CD4-positive, alpha-beta T cell (primary cell): ENCODE data around the gene TNRC6B. TPM values are rescaled to one million over a fixed set of nuclear protein-coding genes. Genes with fewer than 3 reads are reported as not detected.

Source experiments
- ATAC-seq: fragments of 200-7000 bp; cut with Tn5 transposase; one replicate; pipeline ENCODE4 v1.10.0; 2022; ENCODE audit warnings: mild to moderate bottlenecking; ENCODE audit not compliant: poor library complexity
- CTCF ChIA-PET: fragments of 350-600 bp; sonication (Branson Sonifier 250); formaldehyde crosslinking; loops from one replicate; lab custom pipeline; 2021; ENCODE audit warnings: antibody characterized with exemption, inconsistent platforms; lab: Charles Lee
- POLR2A ChIA-PET: fragments of 350-600 bp; sonication (Branson Sonifier 250); formaldehyde crosslinking; loops from one replicate; lab custom pipeline; 2021; ENCODE audit warnings: antibody characterized with exemption, inconsistent platforms; lab: Charles Lee
- DNase-seq, 14 experiments: peaks; one replicate each; pipeline ENCODE4 v3.0.0-alpha.2; 2013 to 2020; ENCODE audit warnings: mixed read lengths in 2 of 14
- H3K27ac ChIP-seq, 2 donors: one replicate each; pipeline versions ENCODE4 v1.5.1 to v1.7.0; 2013; ENCODE audit warnings: low read length in 2 of 2, low read depth in 1 of 2, mild to moderate bottlenecking in 1 of 2
- H3K27me3 ChIP-seq, 2 experiments: 1 replicate in 1 of 2; 2 replicates in 1 of 2; pipeline versions ENCODE4 v1.6.1 to v1.7.0; 2013; ENCODE audit warnings: low read length in 2 of 2, control low read depth in 1 of 2, mild to moderate bottlenecking in 1 of 2, moderate library complexity in 1 of 2; ENCODE audit not compliant: insufficient read depth in 2 of 2, control insufficient read depth in 1 of 2
- H3K36me3 ChIP-seq: one replicate; pipeline ENCODE4 v1.6.1; 2013; ENCODE audit warnings: low read length, control low read depth; ENCODE audit not compliant: insufficient read depth
- H3K4me1 ChIP-seq: one replicate; pipeline ENCODE4 v1.6.1; 2013; ENCODE audit warnings: low read length, control low read depth; ENCODE audit not compliant: insufficient read depth
- H3K4me3 ChIP-seq: one replicate; pipeline ENCODE4 v1.5.1; 2013; ENCODE audit warnings: mild to moderate bottlenecking, low read length, moderate library complexity
- H3K9me3 ChIP-seq, 2 experiments: 1 replicate in 1 of 2; 2 replicates in 1 of 2; pipeline versions ENCODE4 v1.6.1 to v1.7.0; 2013; ENCODE audit warnings: low read length in 2 of 2, mild to moderate bottlenecking in 2 of 2, control low read depth in 1 of 2, moderate library complexity in 1 of 2; ENCODE audit not compliant: control insufficient read depth in 1 of 2, insufficient read depth in 1 of 2
- H3K27ac Mint-ChIP-seq: one replicate; pipeline ENCODE4 v1.8.0; 2020; ENCODE audit warnings: mixed read lengths
- H3K27me3 Mint-ChIP-seq: one replicate; pipeline ENCODE4 v1.8.0; 2021; ENCODE audit warnings: mixed read lengths
- H3K36me3 Mint-ChIP-seq: one replicate; pipeline ENCODE4 v1.8.0; 2021; ENCODE audit warnings: low read depth, mixed read lengths
- H3K4me1 Mint-ChIP-seq: one replicate; pipeline ENCODE4 v1.8.0; 2021; ENCODE audit warnings: low read depth, mixed read lengths
- H3K4me3 Mint-ChIP-seq: one replicate; pipeline ENCODE4 v1.8.0; 2020; ENCODE audit warnings: mild to moderate bottlenecking, mixed read lengths
- H3K9me3 Mint-ChIP-seq: one replicate; pipeline ENCODE4 v1.8.0; 2020; ENCODE audit warnings: mixed read lengths
- CTCF ChIP-seq: fragments of 200-600 bp; IDR thresholded peaks from one replicate; pipeline ENCODE4 v1.8.0; 2022; ENCODE audit warnings: antibody characterized with exemption, mild to moderate bottlenecking
- intact Hi-C, 2 experiments: fragments of 100-400 bp; cut with DNase I in 1 of 2; cut with micrococcal nuclease in 1 of 2; formaldehyde crosslinking; loops; one replicate each; pipeline versions ENCODE4 v1.15.1 to v1.9.0; 2023 to 2025; cut with DNase I, micrococcal nuclease
- total RNA-seq, 174 experiments: library from RNA in 2 of 174; stranded (reverse) in 2 of 174; gene quantifications; one replicate each; pipeline ENCODE4 v1.2.3 and lab custom pipeline; 2021 to 2026

The TNRC6B gene
- total RNA-seq, 2 experiments from 2014 or later = 110 to 111 TPM

GRCh38 chr22:40258017-40258416, 80.3 kb downstream of the TNRC6B start:
- CTCF ChIA-PET = interaction anchor here (0.6 to 1.6 kb wide), 7 partner anchors 10 to 187 kb away, joined by 3 to 6 read pairs (median 4); no protein-coding TSS in a partner anchor
- DNase-seq = no peak

GRCh38 chr22:40258501-40258915, 80.8 kb downstream of the TNRC6B start:
- no peaks in the 10 kb centered on the region for H3K27me3 Mint-ChIP-seq
- intact Hi-C loops = no loop called here
- no peaks in the 10 kb centered on the region for H3K27me3 ChIP-seq
- peak overlapping the region; percentile 4 for H3K4me3 Mint-ChIP-seq
- DNase-seq (peak in 4 of 14 experiments; percentile 40 to 59 (median 42)), ATAC-seq (peak; percentile 87)
- H3K27ac Mint-ChIP-seq = peak overlapping the region; percentile 74
- peaks cover 71% of the 10 kb centered on the region for H3K36me3 Mint-ChIP-seq
- peaks cover 71% of the 10 kb centered on the region for H3K4me1 Mint-ChIP-seq
- peaks cover 0 to 4% of the 10 kb centered on the region in 2 experiments for H3K9me3 ChIP-seq
- peaks cover 35% of the 10 kb centered on the region for H3K36me3 ChIP-seq
- H3K9me3 Mint-ChIP-seq = no peaks in the 10 kb centered on the region
- ChIA-PET CTCF (interaction anchor here (0.6 to 1.6 kb wide), 6 partner anchors 13 to 188 kb away, joined by 3 to 5 read pairs (median 4); no protein-coding TSS in a partner anchor), POLR2A (interaction anchor here (1.1 to 1.7 kb wide), 4 partner anchors 9 to 84 kb away, joined by 3 to 4 read pairs (median 3); no protein-coding TSS in a partner anchor)
- H3K4me3 ChIP-seq = peak overlapping the region; percentile 1
- TF ChIP-seq CTCF = no peak
- peaks cover 50% of the 10 kb centered on the region for H3K4me1 ChIP-seq
- peak overlapping the region; percentile 2 to 18 for H3K27ac ChIP-seq

More at GRCh38 chr22:40258017-40258416, 80.3 kb downstream of the TNRC6B start:
- H3K36me3 ChIP-seq = peaks cover 30% of the 10 kb centered on the region
- no peaks in the 10 kb centered on the region for H3K9me3 Mint-ChIP-seq
- H3K4me1 Mint-ChIP-seq = peaks cover 69% of the 10 kb centered on the region
- H3K9me3 ChIP-seq = peaks cover 0 to 4% of the 10 kb centered on the region in 2 experiments
- H3K4me3 Mint-ChIP-seq = peak overlapping the region; percentile 4
- peak; percentile 39 for ATAC-seq
- intact Hi-C loops = no loop called here
- peaks cover 69% of the 10 kb centered on the region for H3K36me3 Mint-ChIP-seq
- no peak for TF ChIP-seq CTCF
- H3K4me3 ChIP-seq = peak overlapping the region; percentile 1
- no peaks in the 10 kb centered on the region for H3K27me3 ChIP-seq
- H3K4me1 ChIP-seq = peaks cover 45% of the 10 kb centered on the region
- POLR2A ChIA-PET = interaction anchor here (0.6 to 1.7 kb wide), 6 partner anchors 8 to 214 kb away, joined by 3 to 6 read pairs (median 4); no protein-coding TSS in a partner anchor
- peak overlapping the region; percentile 74 for H3K27ac Mint-ChIP-seq
- H3K27ac ChIP-seq = peak overlapping the region in 1 of 2 donors; percentile 18
- H3K27me3 Mint-ChIP-seq = no peaks in the 10 kb centered on the region

- H3K4me1 Mint-ChIP-seq = peaks cover 80% of the 10 kb centered on the region
- Histone ChIP-seq H3K9me3 (peaks cover 0 to 4% of the 10 kb centered on the region in 2 experiments), H3K4me3 (no peak overlapping the region), H3K4me1 (peaks cover 65% of the 10 kb centered on the region), H3K27me3 (no peaks in the 10 kb centered on the region), H3K27ac (no peak overlapping the region), H3K36me3 (peaks cover 63% of the 10 kb centered on the region)
- intact Hi-C loops = no loop called here
- peaks cover 81% of the 10 kb centered on the region for H3K36me3 Mint-ChIP-seq
- DNase-seq = no peak
- H3K9me3 Mint-ChIP-seq = no peaks in the 10 kb centered on the region
- H3K4me3 Mint-ChIP-seq = no peak overlapping the region
- TF ChIP-seq CTCF = no peak
- POLR2A ChIA-PET = no interaction called here
- H3K27ac Mint-ChIP-seq = no peak overlapping the region
- CTCF ChIA-PET = interaction anchor here (1.5 kb wide), 1 partner anchor 15 kb away, joined by 4 read pairs; no protein-coding TSS in a partner anchor
- H3K27me3 Mint-ChIP-seq = no peaks in the 10 kb centered on the region
- ATAC-seq = no peak
These were observed 84.1 kb downstream of the TNRC6B start for GRCh38 chr22:40261783-40262182.
